Measurements from ENCODE around the gene UBE3B. TPM values are rescaled to one million over a fixed set of nuclear protein-coding genes. Genes with fewer than 3 reads are reported as not detected.

UBE3B gene
- total RNA-seq, 1 experiment from 2014 or later, result 29.3 TPM

DNA sequence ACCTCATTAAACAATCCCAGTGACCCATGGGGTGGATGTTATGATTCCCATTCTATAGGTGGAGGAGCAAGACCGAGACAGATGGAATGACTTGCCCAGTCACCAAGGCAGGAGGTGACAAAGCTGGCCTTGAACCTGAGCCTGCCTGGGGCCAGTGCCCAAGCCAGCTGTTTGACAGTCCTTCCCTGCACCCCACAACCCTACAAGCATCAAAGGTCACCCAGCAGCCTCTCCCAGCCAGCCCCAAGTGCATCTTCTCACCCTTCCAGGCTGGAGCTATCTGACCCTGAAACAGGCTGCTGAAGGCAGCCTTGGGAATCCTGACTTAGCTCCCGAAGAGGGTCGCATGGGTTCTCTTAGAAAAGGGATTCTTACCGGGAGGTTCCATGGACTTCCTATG lies 75.5 kb downstream of the UBE3B start:
- CTCF ChIA-PET, result interaction anchor here (0.6 to 1.7 kb wide), 3 partner anchors 45 to 125 kb away, joined by 3 to 5 read pairs (median 4); no protein-coding TSS in a partner anchor
- no peak overlapping the region for H3K4me3 Mint-ChIP-seq
- POLR2A ChIA-PET, result no interaction called here
- 0 out of 2 replicates have a peak overlapping the region, but pooled peaks have one; percentile 8 for H3K27ac Mint-ChIP-seq
- peaks cover 3% of the 10 kb centered on the region; the same call in 1 of the 2 replicates for H3K4me1 Mint-ChIP-seq
- H3K9me3 Mint-ChIP-seq, result no peaks in the 10 kb centered on the region
- DNase-seq (ENCODE audit: low spot score) (no peak), ATAC-seq (no peak)
- H3K36me3 Mint-ChIP-seq, result no peaks in the 10 kb centered on the region
- H3K27me3 Mint-ChIP-seq (ENCODE audit: low read depth), result no peaks in the 10 kb centered on the region
- TF ChIP-seq, protein P1, sequence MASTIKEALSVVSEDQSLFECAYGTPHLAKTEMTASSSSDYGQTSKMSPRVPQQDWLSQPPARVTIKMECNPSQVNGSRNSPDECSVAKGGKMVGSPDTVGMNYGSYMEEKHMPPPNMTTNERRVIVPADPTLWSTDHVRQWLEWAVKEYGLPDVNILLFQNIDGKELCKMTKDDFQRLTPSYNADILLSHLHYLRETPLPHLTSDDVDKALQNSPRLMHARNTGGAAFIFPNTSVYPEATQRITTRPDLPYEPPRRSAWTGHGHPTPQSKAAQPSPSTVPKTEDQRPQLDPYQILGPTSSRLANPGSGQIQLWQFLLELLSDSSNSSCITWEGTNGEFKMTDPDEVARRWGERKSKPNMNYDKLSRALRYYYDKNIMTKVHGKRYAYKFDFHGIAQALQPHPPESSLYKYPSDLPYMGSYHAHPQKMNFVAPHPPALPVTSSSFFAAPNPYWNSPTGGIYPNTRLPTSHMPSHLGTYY (CRISPR knock-in tag; IDR thresholded peaks at IDR 0.05), result no peak
- TF ChIP-seq JUN (CRISPR knock-in tag; IDR thresholded peaks at IDR 0.05), result no peak
- no peak for TF ChIP-seq SP1 (CRISPR knock-in tag; conservative IDR thresholded peaks at IDR 0.05)
- TF ChIP-seq ZBTB43 (CRISPR knock-in tag; IDR thresholded peaks at IDR 0.05), result no peak
- TF ChIP-seq NR3C1 (CRISPR knock-in tag; conservative IDR thresholded peaks at IDR 0.05; ENCODE audit: low read depth), result no peak
- TF ChIP-seq NR1H2 (CRISPR knock-in tag; IDR thresholded peaks at IDR 0.05), result no peak
- no peak for TF ChIP-seq NFE2L1 (CRISPR knock-in tag; IDR thresholded peaks at IDR 0.05)
- TF ChIP-seq, protein P2, sequence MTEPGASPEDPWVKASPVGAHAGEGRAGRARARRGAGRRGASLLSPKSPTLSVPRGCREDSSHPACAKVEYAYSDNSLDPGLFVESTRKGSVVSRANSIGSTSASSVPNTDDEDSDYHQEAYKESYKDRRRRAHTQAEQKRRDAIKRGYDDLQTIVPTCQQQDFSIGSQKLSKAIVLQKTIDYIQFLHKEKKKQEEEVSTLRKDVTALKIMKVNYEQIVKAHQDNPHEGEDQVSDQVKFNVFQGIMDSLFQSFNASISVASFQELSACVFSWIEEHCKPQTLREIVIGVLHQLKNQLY (CRISPR knock-in tag; IDR thresholded peaks at IDR 0.05), result no peak
- TF ChIP-seq RORB (CRISPR knock-in tag; IDR thresholded peaks at IDR 0.05), result no peak
- TF ChIP-seq GTF2I (CRISPR knock-in tag; conservative IDR thresholded peaks at IDR 0.05), result no peak
- TF ChIP-seq ZNF423 (CRISPR knock-in tag; IDR thresholded peaks at IDR 0.05), result no peak
- TF ChIP-seq, protein P3, sequence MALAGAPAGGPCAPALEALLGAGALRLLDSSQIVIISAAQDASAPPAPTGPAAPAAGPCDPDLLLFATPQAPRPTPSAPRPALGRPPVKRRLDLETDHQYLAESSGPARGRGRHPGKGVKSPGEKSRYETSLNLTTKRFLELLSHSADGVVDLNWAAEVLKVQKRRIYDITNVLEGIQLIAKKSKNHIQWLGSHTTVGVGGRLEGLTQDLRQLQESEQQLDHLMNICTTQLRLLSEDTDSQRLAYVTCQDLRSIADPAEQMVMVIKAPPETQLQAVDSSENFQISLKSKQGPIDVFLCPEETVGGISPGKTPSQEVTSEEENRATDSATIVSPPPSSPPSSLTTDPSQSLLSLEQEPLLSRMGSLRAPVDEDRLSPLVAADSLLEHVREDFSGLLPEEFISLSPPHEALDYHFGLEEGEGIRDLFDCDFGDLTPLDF (CRISPR knock-in tag; IDR thresholded peaks at IDR 0.05), result no peak
- no peak for TF ChIP-seq NR2C2 (CRISPR knock-in tag; IDR thresholded peaks at IDR 0.05)
- TF ChIP-seq ZNF121 (CRISPR knock-in tag; IDR thresholded peaks at IDR 0.05), result no peak
- TF ChIP-seq ZBTB21 (CRISPR knock-in tag; IDR thresholded peaks at IDR 0.05; ENCODE audit: borderline replicate concordance), result no peak
- TF ChIP-seq ESRRA (CRISPR knock-in tag; IDR thresholded peaks at IDR 0.05; ENCODE audit: borderline replicate concordance), result no peak

- no peaks in the 10 kb centered on the region for H3K27me3 Mint-ChIP-seq (ENCODE audit: low read depth)
- TF ChIP-seq E2F5 (CRISPR knock-in tag; IDR thresholded peaks at IDR 0.05) (no peak), MAX (CRISPR knock-in tag; IDR thresholded peaks at IDR 0.05) (no peak), SMAD3 (CRISPR knock-in tag; IDR thresholded peaks at IDR 0.05; ENCODE audit: borderline replicate concordance) (no peak), ZNF232 (CRISPR knock-in tag; IDR thresholded peaks at IDR 0.05) (no peak), TEAD4 (CRISPR knock-in tag; IDR thresholded peaks at IDR 0.05) (no peak), FOXP4 (CRISPR knock-in tag; IDR thresholded peaks at IDR 0.05) (no peak), ZNF416 (CRISPR knock-in tag; IDR thresholded peaks at IDR 0.05) (no peak), ATF1 (CRISPR knock-in tag; IDR thresholded peaks at IDR 0.05) (no peak), ELF4 (CRISPR knock-in tag; IDR thresholded peaks at IDR 0.05; ENCODE audit: low read depth) (no peak), RORB (CRISPR knock-in tag; IDR thresholded peaks at IDR 0.05) (no peak)
- H3K36me3 Mint-ChIP-seq, result no peaks in the 10 kb centered on the region
- no peak overlapping the region for H3K27ac Mint-ChIP-seq
- DNase-seq (ENCODE audit: low spot score) (no peak), ATAC-seq (no peak)
- no peak overlapping the region for H3K4me3 Mint-ChIP-seq
- peaks cover 3% of the 10 kb centered on the region; the same call in 1 of the 2 replicates for H3K4me1 Mint-ChIP-seq
- ChIA-PET CTCF (interaction anchor here (0.8 to 1.7 kb wide), 3 partner anchors 35 to 126 kb away, joined by 3 to 5 read pairs (median 4); no protein-coding TSS in a partner anchor), POLR2A (interaction anchor here (0.7 kb wide), 1 partner anchor 49 kb away, joined by 3 read pairs; no protein-coding TSS in a partner anchor)
- no peaks in the 10 kb centered on the region for H3K9me3 Mint-ChIP-seq
Observed at GRCh38 chr12:109553483-109553882, 76.0 kb downstream of the UBE3B start.
